GM18861 (cell line): Measurements from ENCODE around the gene GAL3ST3.
"Not testable (repeated sequence)": the region's sequence is repeated elsewhere in the genome, so short reads cannot be mapped to it uniquely, and the experiment has no call there.

Source experiments
- ATAC-seq: cut with Tn5 transposase; IDR thresholded peaks from one replicate; pipeline ENCODE4 v1.9.1; 2021; ENCODE audit not compliant: unreplicated experiment

Gene GAL3ST3

DNA sequence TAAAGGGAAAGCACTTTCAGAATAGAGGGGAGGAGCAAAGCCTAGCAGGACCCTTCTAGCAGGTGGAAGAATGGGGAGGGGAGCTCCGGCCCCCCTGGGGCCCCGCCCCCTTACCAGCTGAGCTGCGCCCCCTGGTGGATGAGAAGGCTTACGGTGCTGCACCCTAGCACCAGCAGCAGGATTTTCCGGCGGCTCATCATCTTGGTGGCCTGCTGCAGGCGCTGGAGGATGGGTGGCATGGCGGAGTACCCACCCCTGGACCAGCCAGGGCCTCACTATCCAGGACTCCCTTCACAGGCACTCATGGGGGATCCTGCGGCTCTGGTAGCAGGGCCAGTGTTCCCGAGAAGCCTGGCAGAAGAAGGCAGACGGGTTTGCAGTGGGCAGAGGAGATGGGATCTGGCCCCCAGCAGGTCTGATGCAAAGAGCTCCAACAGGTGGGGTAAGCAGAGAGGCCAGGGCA, 3.8 kb downstream of the GAL3ST3 start:
- ATAC-seq = peak; percentile 45

DNA sequence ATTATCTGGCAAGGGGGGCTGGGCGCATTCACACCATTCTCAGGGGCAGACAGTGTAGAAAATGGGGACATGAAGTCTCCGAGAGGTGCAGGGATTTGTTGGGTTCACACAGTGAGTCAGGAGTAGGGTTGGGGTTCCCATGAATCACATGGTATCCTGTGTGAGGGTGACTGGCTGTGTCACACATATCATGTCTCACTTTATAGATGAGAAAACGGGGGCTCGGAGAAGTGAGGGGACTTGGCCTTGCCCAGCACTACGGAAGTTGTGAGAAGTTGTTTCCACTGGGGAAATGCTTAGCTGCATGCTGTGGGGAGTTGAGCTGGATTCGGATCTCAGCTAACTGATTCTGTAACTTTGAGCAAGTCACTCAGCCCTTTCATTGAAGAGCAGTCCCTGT, 4.2 kb downstream of the GAL3ST3 start:
- no peak for ATAC-seq

DNA sequence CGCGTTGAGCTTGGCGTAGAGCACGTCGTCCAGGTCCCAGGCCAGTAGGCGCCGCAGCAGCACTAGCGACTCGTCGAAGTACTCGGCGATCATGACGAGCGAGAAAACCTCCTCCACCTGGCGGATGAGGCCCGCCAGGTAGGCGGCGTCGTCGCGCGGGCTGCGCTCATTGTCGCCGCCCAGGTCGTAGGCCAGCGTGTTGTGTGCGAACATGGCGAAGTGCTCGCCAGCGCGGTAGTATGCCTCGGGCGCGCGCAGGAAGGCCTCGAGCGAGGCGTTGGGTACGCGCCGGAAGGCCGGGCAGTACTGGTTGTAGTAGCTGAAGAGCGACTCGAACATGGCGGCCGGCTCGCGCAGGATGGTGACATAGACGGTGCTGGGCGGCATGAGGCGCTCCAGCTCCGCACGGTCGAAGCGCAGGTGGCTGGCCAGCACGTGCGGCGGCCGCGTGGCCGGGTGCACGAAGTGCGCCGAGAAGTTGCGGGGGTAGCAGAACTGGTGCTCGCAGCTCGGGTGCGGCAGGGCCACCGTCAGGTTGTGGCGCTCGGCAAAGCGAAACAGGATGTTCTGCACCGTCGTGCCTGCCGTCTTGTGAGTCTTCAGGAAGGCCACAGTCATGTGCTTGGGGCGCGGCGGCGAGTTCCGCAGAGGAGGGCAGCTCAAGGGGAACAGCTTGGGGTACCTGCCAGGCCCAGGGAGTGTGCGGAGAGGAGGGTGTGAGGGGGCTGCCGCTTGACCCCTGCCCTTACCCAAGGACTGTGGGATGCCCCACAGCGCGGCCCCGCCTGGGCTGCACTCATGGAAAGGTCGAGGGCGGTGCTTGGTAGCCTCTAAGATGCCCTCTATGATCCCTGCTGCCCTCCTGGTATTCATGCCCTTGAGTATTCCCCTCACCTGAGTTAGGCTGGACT, 5.7 kb downstream of the GAL3ST3 start:
- ATAC-seq = no peak

DNA sequence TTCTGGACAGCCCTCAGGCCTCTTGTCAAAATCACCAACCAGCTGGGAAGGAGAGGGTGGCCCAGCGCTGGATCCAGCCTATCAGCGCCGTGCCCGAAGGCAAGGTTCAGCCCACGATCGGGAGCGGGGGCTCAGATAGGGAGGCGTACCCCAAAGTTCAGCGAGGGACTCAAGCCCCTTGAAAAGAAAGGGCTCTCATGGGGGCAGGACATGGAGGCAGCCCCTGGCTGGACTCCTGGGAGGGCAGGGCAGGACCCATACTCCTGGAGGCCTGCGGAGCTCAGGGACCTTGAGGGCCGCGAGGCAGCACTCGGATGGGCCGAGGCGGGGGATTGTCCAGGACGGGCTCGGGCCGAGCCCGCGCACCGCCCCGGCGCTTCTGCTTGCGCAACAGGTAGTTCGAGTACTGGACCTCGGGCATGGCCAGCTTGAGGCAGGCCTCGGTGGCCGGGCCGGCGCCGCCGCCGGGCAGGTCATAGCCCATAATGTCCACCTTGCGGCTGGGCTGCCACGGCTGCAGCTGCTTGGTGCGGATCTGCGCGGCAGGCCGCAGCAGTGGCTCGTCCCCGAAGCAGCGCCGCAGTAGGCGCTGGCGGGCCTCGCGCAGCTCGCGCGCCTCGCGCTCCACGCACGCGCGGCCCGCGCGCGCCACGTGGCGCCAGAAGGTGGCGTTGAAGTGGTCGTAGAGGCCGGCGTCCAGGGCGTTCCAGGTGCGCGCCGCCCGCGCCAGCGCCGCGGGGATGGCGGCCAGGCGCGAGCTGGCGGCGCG, 6.5 kb downstream of the GAL3ST3 start:
- no peak for ATAC-seq

DNA sequence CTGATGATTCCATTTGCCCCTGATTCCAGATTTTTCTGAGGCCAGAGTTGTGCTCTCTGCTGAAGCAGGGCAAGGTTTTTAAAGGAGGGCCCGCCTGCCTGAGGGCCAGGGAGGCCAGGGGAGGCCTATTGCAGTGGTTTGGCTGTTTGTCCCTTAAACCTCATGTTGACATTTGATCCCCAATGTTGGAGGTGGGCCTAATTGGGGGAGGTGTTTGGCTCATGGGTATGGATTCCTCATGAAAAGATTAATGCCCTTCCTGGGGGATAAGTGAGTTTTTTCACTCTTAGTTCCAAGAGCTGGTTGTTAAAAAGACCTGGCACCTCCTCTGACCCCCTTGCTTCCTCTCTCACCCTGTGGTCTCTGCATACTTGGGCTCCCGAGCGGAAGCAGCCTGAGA, 9.2 kb downstream of the GAL3ST3 start:
- ATAC-seq = no peak

DNA sequence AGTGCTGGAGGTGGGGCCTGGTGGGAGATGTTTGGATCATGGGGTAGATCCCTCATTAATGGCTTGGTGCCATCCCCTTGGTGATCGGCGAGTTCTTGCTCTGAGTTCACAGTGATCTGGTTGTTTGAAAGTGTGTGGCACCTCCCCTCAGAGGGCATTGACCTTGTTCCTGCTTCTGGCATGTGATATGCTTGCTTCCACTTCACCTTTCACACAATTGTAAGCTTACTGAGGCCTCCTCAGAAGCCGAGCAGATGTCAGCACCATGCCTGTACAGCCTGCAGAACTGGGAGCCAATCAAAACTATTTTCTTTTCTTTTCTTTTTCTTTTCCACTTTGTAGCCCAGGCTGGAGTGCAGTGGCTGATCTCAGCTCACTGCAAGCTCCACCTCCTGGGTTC, 11.6 kb downstream of the GAL3ST3 start:
- ATAC-seq = no peak

DNA sequence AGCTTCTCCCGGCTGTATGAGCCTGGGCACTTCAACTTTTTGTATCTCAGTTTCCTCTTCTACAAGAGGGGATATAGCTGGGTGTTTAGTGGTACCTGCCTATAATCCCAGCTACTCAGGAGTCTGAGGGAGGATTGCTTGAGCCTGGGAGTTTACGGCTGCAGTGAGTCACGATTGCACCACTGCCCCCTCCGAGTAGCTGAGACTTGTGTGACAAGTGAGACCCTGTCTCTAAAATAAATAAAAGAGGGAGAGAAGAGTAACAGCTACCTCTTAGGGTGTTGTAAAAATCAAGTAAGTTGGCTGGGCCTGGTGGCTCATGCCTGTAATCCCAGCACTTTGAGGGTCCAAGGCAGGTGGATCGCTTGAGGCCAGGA, 12.6 kb downstream of the GAL3ST3 start:
- no peak for ATAC-seq

DNA sequence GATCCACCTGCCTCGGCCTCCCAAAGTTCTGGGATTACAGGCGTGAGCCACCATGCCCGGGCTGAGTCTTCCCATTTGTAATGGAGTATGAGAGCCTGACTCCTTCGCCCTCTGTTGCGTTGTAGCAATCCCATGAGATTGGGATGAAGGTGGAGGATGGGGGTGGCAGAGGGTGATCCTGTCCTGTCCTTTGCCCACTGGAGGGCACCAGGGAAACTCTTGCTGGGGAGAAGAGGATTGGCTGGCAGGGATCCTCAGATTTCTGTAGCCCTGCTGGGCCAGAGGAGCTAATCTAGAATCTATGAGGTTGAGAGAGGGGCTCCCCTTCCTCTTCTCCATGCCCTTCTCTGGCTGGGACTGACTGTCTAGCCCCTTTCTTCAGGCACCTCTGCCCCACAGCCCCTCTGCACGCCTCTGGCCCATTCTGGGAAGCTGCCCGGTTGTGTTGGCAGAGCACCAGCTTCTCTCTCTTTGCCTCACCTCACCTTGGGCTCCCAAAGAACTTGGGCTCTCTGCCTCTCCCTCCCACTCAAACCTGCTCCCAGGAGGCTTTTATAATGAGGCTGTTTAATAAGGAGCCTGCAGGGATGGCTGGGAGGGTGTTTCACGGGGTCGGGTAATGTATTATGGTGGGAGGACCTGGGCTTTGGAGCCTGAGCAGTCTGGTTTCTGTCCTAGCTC, 13.2 kb downstream of the GAL3ST3 start:
- ATAC-seq = no peak

DNA sequence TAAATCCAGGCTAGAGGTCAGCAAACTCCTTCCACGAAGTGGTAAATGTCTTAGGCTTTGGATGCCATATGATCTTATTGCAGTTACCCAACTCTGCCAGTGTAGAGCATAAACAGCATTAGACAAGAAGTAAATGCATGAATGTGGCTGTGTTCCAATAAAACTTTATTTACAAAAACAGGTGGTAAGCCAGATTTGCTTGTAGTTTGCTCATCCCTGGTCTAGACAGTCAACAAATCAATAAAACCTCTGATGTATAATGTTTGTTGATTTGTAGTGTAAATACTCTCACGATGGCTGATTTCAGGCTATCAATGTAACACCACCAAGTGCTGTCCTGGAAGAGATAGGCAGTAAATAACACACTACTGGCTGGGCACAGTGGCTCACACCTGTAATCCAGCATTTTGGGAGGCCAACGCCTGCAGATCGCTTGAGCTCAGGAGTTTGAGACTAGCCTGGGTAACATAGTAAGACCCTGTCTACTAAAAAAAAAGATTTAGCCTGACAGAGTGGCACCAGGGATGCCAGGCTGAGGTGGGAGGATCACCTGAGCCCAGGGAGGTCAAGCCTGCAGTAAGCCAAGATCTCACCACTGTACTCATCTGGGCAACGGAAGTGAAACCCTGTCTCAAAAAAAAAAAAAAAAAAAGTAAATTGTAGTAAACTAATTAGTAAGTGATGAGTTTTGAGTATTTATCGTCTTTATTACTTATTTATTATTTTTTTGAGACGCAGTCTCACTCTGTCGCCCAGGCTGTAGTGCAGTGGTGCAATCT, 15.8 kb downstream of the GAL3ST3 start:
- ATAC-seq = no peak

DNA sequence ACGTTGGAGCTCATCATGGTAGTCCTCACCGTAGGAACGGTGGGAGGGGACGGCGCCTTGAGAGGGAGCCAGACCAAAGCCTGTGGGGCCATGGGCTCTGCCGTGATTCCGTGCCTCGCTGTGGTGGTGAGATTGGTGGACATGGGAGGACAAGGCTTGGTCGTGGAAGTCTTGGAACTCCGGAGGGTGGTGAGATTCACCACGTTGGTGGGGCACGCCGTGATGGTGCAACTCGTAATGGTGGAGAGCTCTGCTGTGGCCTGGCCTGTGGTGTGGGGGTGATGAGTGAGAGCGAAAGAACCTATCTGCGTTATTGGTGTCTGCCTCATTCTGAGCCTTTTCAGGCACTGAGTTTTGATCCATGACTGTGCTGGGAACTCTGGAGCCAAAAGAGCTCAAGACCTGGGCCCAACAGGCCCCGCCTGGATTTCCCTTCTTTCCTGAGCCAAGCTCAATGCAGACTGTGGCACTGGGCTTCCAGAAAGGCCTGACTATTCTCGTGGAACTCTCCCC, 22.9 kb downstream of the GAL3ST3 start, which contains the start of gene CATSPER1:
Gene CATSPER1 (minus strand): TSS at position 463 of the 513 bp plus-strand sequence. CDS start 100 bp downstream, at position 363.
- no peak for ATAC-seq

DNA sequence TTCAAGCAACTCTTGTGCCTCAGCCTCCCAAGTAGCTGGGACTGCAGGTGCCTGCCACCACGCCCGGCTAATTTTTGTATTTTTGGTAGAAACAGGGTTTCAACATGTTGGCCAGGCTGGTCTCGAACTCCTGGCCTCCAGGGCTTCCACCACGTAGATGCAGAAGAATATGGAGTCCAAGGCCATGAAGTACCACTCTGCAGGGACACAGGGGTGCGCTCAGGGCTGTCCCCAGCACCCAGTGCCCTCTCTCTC, 25.8 kb downstream of the GAL3ST3 start:
- not testable (repeated sequence) for ATAC-seq

DNA sequence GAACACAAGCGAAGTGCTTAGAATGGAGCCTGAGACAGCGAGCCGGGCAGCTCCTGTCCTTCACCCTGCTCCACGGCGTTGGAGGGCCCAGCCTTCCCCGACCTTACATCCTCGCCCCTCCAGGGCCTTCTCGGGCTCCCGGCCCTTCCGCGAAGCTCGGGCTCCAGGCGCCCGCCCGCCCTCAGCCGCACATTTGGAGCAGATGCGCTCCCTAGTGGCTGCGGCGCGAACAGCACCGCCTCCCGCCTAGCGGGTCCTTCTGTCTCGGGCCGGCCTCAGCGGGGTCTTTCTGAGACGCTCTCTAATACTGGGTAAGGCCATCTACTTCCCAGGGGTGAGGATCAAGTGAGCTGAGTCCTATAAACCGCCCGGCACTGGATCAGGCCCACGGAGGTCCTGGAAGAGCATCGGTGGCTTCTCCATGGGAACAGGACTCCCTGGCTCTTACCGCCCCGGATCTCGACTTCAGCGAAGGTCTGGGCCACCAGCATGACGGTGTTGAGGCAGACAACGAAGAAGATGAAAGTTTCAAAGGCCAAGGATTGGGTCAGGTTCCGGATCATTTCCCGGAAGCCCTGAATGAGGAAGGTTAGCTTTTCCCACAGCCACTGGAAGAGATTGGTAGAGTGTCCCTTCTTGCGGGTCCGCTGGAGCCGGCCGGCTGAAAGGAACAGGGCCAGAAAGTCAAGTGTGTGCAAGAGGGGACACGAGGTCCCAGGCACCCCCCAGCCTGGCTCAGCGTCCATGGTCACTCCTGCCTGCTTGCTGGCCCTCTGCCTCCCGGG, 26.4 kb downstream of the GAL3ST3 start:
- ATAC-seq = no peak

DNA sequence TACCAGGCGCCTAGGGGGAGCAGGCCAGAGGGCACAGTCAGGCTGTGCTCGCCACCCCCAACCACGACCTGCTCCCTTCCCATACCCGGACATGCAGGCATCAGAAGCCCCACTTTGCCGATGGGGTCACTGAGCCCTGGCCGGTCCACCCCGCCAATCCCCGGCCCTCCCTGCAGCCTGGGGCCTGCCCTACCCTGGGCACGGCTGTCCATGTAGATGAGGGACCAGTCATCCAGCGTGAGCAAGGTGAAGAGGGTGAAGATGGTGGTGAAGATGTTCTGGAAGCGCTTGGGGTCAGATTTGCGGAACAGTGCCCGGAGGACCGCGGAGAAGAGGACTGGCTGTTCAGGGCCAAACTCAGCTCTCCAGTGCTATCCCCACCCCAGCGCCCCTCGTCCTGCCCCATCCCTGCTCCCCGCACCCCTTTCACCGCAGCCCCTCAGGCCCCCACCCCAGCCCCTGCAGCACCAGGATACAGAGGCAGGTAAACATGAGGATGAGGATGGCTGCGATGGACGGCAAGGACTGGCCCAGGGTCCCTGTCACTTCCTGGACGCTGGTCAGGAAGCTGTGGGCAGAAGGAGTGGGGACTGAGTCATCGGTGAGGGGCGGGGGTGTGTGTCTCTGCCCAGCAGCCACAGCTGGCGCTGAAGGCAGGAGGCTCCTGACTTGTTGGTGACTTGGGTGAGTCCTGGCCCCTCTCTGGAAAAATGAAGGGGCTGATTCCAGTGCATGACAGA, 28.2 kb downstream of the GAL3ST3 start:
- no peak for ATAC-seq

DNA sequence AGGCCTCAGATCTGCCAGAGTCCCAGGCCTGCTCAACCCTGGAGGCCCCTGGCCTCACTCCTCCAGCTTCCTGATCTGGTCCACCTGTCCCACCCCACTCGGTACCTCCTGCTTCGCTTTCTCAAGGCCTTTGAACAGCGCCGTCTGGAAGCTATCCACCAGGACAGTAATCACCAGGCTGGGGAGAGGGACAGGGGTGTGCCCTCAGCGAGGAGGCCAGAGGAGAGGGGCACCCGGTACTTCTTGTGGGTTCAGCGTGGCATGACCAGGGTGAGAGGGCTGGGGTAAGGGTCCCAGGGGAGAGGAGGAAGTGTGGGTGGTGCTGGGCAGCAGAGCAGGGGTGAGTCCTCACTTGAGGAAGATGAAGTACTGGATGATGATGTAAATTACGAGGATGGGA, 28.7 kb downstream of the GAL3ST3 start:
- ATAC-seq = no peak

DNA sequence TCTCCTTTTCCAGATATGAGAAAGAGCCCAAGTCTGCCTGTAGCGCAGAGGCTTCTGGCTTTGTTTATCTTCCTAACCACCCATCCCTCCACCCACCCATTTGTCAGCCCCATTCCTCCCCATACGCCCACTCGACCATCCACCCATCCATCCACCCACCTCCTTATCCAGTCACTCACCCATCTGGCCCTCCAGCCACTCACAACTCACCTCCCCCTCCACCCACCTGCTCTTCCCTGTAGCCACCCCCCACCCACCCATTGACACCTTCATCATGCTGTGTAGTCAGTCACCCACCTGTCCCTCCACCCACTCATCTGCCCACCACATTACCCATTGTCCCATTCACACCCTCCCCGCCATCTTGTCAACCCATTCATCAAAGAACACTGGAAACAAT, 31.6 kb downstream of the GAL3ST3 start:
- ATAC-seq = no peak

DNA sequence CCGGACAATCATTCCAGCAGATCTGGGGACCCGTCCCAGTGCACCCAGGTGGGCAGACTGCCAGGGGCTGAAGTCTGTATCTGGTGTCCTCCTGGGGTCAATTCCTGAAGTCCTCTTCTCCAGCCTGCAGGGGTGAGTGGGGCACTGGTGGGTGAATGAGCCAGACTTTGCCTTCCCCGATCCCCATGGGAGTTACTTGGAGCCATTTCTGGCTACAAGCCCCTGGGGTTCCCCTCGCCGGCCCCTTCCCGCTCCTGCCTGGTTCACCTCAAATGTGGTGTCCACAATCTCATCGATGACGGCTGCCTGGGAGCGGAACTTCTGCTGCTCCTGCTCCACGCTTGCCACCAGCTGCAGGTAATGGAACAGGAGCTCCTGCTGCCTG, 32.2 kb downstream of the GAL3ST3 start:
- no peak for ATAC-seq

DNA sequence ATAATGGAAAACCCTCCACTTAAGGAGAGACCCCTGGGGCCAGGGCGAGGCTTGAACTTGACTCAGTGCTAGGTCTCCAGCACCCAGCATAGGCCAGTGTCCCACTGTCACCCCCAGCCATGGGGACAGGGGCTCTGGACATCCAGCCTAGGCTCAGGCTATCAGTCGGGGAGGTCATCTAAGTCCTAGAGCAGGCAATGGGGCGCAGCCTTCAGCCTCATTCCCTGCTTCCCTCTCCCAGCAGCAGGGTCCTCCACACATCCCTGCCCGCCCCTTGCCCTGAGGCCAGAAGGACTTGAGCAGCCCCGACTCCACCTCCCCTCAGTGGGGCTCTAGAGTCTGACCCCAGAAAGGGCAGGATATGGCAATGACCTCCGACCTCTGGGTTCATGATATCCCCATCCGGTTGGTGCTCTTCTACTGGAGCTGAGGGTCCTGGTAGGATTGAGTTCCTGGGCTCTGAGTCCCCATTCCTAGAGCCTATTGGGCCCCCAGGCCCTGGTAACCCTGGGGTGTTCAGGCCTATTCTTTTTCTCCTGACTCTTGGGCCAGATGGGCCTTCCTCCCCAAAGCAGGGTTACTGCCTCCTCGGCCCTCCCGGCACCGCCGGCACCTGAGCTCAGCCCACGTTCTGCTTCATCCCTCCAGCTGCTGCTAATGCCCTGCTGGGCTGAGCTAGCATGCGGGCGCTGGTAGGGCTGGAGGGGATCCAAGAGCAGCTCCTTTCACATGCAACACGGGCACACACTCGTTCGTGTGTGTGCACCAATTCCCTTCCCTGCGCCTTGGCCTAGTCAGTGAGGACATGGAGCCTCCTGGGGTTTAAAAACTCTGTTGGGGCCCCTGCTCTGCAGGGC, 32.8 kb downstream of the GAL3ST3 start:
- no peak for ATAC-seq

DNA sequence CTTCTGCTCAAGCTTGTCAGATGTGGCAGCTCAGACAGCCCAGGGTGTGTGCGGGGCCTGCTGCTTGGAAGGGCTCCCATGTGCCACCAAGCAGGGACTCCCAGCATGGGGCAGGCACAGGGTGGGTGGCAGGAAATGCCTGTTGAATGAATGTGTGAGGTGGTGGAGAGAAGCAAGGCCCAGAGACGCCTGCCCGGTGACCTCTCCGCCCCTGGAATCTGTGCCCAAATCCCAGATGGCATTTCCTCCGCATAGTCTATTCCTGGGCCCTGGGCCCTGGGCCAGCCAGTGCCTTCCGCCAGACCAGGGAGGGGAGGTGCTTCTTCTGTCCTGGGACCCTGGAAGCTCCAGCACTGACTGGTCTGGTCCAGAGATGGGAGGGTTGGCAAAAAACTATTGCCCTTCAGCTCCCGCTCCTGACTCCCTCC, 33.5 kb downstream of the GAL3ST3 start:
- no peak for ATAC-seq
